ENCODE measurements around the gene DDX11. TPM values are rescaled to one million over a fixed set of nuclear protein-coding genes. Genes with fewer than 3 reads are reported as not detected.

Gene DDX11
- total RNA-seq = 23.8 and 27.3 TPM in 2 replicates

DNA sequence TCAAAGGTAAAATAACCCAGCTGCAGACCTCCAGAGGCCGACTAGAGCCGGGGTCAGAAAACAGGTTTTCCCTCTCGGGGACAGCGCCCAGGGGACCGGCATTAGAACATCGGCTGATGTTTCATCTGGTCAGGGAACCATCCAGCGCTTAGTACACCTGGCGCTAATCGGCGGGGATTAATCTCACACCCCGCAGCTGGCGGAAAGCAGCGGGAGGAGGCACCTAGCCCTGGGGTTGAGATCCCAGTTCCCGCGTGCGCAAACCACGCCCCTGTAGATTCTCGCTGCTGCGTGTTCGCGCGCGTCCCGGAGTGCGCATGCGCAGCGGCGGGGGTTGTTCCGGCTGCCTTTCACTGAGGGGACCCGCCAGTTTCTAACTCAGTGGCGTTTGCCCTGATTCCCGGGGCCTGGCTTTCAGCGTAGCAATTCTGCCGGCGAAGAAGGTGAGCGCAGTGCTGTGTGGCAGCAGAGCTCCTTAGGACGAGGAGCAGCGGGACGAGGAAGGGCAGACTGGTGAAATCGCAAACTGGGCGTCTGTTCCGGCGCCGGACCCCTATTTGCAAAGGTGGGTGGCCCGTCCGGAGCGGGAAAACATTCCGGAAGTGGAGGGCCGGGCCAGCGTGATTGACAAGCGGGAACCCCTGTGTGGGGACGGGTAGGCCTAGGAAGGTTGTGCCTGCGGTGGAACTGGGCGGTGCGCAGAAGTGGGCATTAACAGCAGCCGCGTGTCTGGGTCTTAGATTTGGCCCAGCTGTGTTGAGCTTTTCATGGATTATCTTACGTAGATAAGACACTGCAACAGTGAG lies at the start of gene DDX11:
Gene DDX11, plus strand, starts transcription at position 334 of the 806 bp plus-strand sequence. CDS start 4,534 bp downstream, outside the sequence.

Other genes with a start within 250 kb of the DDX11 start
- gene TSPAN11, start 147.1 kb upstream of the DDX11 start, total RNA-seq = 3.6 and 4.4 TPM in 2 replicates